ENCODE measurements around the gene PPP1R12B.

DNA sequence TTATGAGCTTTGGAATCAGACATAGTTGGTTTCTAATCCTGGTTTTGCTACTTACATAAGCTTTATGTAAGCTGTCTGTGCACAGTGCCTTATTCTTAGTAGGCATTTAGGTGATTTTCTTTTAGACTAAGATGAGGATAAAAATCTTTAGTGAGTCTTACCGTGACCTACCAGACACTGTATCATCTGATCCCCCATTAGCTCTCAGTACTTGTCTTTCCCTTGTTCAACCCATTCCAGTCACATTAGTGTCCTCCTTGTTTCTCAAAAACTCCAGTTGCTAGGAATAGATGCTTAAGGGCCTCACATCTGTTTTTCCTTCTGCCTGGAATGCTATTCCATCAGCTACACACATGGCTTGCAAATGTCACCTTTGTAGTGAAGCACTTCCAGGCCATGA lies 18.8 kb downstream of the PPP1R12B start:
- TF ChIP-seq CTCF (IDR thresholded peaks at IDR 0.05; ENCODE audit: low read depth, low read length, missing input control) (no peak), FOXA1 (IDR thresholded peaks at IDR 0.05) (no peak)

Measured in liver (tissue), 2 donors.